GM19468 (cell line): ENCODE measurements around the gene GPHN.
"Not testable (repeated sequence)": the region's sequence is repeated elsewhere in the genome, so short reads cannot be mapped to it uniquely, and the experiment has no call there.

Experiments used
- ATAC-seq: cut with Tn5 transposase; IDR thresholded peaks from one replicate; pipeline ENCODE4 v1.9.1; 2021; ENCODE audit warnings: mild to moderate bottlenecking, moderate library complexity, moderate number of reproducible peaks; ENCODE audit not compliant: unreplicated experiment; ENCODE audit errors: extremely low read depth

GPHN gene

DNA sequence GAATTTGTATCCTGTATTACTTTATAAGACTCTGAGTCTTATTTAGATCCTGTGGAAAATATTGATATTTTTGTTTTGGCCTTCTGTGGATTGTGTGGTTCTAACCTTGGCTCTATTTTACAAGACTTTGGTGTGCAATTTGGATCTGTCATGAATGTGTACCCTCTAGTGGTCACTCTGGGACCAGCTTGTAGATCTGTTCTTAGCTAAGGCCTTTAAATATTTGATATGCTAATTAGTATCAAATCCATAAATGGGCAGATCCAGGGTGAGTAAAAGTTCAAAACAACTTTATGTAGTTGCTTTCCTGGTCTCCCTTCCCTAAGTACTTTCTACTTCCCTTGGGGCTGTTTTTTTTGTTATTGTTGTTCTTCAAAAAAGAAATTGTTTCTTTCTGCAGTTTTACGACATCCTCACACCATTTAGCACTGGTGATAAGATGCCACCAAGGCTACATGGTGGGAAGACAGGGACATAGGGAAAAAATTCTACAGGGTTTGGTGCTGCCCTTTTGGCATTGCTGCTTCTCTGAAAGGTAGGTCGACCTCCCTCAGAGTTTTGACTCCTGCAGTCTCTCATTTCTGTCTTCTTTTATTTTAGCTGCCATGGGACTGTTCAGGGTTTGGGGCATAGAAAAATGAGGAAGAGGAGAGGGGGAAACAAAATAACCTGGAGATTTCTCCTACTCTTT is 238.5 kb downstream of the GPHN start:
- no peak for ATAC-seq

DNA sequence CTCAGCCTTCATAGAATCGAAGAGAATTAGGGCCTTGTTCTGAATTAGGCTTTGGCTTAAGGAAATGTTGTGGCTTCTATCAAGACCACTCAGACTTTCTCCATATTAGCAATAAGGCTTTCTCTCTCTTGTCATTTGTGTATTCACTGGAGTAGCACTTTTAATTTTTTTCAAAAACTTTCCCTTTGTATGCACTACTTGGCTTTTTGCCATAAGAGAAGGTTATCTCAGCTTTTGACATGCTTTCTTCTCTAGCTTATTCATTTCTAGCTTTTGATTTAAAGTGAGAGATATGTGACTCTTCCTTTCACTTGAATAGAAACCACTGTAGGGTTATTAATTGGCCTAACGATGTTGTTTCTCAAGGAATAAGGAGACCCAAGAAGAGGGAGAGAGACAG is 244.2 kb downstream of the GPHN start:
- no peak for ATAC-seq

- ATAC-seq, result no peak
Observed at GRCh38 chr14:66758031-66758613, 250.2 kb downstream of the GPHN start.

DNA sequence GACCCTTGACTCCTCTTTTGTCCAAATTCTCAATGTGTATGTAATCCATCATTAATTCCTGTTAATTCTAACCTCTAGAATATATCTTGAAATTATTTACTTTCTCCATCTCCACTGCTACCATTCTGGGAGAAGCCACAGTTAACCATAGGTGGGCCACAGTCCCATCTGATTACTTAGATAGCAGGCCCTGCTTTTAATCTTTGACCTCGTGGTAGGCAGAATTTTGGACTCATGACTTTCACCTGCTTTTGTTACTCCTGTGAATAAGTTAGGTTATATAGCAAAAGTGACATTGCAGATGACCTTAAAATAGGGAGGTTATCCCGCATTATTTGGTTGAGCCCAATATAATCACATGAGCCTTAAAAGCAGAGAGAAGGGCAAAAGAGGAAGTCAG is 264.2 kb downstream of the GPHN start:
- no peak for ATAC-seq

DNA sequence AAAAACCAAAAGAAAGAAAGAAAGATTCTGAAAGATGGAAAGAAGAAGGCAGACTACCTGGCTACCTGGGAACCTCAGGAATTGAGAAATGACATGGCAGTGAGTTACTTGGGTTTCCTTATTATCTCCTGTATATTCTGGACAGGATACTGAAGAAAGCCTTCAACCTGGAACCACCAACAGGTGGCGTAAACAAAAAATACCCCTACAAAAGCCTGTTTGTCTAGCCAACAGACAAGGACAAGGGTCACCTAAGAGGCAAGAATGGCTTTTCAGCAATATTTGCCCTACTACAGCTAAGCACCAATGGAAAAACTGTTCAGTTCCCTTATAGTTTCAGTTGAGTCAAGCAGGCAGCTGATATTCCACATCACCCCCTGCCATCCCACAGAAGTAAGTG is 274.9 kb downstream of the GPHN start:
- no peak for ATAC-seq

DNA sequence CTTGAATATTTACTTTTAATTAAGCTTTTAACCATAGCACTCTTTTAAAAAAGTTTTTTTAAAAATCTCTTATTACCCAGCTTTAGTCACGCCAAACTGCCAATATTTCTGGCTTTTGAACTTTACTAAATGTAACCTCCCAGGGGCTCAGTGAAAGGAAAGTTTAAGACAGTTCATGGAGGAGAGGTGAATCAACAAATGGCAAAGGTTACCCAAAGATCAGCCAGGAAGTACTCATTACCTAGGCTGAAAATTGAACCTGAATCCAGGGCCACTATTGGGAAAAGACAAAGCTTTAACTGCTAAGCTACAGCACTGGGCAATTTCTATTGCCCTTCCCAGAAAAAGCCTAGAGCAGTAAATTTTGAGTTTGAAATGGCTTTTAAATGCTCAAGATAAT is 282.2 kb downstream of the GPHN start:
- no peak for ATAC-seq

DNA sequence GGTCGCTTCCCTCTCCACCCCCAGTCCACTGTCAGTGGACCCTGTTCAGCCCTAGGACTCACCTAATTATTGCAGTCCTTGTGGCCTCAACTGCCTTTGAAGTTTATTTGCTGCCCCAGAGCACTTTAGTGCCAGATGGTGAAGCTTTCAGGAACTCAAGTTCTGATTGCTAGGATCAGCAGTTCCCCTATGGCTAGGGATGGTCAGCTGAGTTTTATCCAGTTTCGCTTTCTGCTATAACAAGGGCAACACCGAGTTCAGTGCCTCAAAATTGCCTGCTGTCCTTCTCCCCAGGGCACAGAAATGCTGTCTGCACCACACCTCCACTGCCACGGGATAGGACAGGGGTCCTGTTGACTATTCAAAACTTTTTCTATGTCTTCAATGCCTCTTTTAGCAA is 295.0 kb downstream of the GPHN start:
- ATAC-seq, result no peak

- ATAC-seq, result no peak
Observed at GRCh38 chr14:66804141-66804540, 296.2 kb downstream of the GPHN start.

- ATAC-seq, result no peak
Observed at GRCh38 chr14:66813636-66814035, 305.7 kb downstream of the GPHN start.

- ATAC-seq, result no peak
Observed at GRCh38 chr14:66815687-66816086, 307.7 kb downstream of the GPHN start.

DNA sequence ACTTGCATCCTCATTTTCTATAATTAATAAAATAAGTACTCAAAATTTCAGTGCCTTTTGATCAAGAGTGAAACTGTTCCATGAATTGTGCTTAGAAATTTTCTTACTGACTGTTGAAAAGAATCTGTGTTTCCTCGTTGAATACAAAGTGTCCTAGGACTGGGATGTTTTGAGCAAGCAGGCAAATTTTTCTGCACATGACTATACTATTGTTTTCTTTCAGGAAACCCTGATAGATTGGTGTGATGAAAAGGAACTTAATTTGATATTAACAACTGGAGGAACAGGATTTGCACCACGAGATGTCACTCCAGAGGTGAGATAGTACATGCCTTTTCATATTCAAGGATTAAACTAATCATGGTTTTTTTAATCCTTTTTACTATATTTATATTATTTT is 316.3 kb downstream of the GPHN start:
- ATAC-seq, result no peak

DNA sequence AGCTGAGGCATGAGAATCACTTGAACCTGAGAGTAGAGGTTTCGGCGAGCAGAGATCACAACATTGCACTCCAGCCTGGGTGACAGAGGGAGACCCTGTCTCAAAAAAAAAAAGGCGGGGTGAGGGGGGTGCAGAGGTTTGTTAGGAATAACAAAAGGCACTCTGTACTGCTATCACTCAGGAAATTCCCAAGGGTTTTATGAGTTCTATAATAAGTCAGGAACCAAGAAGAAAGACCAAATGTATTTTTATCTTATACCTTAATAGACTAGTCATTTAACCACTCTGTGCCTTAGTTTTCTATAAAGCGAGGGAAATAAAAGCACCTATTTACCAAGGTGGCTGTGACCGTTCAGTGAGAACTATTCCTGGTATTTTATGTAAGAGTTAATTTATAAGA is 319.2 kb downstream of the GPHN start:
- no peak for ATAC-seq

DNA sequence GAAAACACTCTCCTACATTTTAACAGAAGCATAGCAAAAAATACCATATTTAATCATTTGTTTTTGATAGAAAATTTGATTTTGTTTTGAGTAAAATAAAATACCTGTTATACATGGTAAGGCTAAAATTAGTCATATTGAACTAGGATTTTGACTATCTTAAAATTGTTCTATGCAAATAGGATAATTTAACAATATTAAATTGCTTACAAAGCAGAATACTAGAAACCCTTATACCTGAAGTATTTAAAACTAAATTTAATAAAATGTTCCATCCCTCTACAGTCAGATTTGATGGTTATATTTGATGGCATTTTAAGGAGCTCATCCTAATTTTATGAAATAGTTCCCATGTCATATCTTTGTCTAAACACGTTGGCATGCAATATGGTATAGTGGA is 323.2 kb downstream of the GPHN start:
- ATAC-seq, result no peak

DNA sequence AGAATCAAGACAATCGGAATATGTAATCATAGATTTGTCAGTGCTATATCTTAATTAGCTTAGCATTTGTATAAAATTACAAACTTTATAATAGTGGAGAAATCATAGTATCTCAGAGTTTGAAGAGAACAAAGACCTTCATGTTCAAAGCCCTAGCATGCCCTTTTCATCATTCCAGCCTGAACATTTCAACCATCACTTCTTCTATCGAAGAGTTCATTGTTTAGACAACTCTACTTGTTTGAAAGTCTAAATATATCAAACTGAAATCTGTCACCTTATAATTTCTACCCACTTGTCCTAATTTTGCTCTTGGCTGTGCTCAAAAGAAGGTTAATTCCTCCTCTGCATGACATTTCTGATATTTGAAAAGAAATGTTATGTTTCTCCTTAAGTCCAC is 325.9 kb downstream of the GPHN start:
- no peak for ATAC-seq

DNA sequence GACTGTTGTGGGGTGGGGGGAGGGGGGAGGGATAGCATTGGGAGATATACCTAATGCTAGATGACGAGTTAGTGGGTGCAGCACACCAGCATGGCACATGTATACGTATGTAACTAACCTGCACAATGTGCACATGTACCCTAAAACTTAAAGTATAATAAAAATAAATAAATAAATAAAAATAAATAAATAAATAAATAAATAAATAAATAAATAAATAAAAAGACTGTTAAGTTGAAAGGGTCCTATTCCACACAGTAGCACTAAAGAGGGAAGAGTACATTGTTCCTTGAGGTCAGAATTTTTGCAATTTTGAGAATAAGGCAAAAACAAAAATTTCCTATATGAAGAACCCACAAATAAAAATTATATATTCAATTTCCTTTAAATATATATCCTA is 329.5 kb downstream of the GPHN start:
- not testable (repeated sequence) for ATAC-seq

GRCh38 chr14:66842911-66843512 is 335.1 kb downstream of the GPHN start:
- no peak for ATAC-seq

DNA sequence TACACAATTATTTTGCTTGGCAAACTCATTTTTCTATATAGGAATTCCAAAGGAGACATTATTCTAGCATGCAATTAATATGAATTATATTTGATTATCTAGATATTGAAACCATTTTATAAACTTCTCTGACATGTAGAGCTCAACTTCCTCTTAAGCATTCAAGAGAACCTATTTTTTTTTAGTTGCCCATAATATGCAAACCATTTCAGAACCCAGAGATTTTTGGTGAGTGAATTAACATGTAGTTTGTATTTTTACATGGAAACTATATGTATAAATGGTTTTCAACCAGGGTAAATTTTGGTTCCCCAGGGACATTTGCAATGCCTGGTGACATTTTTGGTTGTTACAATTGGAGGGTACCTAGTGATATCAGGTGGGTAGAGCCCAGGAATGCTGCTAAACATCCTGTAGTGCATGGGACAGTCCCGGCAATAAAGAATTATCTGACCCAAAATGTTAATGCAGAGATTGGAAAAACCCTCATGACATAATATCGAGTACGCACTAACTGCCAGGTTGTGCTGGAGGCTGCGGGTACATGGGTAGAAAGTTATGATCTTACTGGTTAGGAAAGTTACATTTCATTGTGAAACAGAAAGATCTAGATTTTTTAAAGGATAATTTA is 342.4 kb downstream of the GPHN start:
- no peak for ATAC-seq

- no peak for ATAC-seq
Observed at GRCh38 chr14:66853311-66853710, 345.4 kb downstream of the GPHN start.

- ATAC-seq, result no peak
Observed at GRCh38 chr14:66857867-66858266, 349.9 kb downstream of the GPHN start.

GRCh38 chr14:66859063-66859671 is 351.2 kb downstream of the GPHN start:
- ATAC-seq, result no peak

- ATAC-seq, result no peak
Observed at GRCh38 chr14:66881596-66881995, 373.6 kb downstream of the GPHN start.
